Ovary (tissue), 9 donors: Measurements from ENCODE around the gene ZG16. TPM values are rescaled to one million over a fixed set of nuclear protein-coding genes. Genes with fewer than 3 reads are reported as not detected.

Experiments
- DNase-seq, 5 donors: peaks; one replicate each; pipeline ENCODE4 v3.0.0-alpha.2; 2019 to 2020
- H3K27ac ChIP-seq, 2 donors: fragments of 200-600 bp; one replicate each; pipeline versions ENCODE4 v1.5.1 to v1.8.0; 2019 to 2022
- H3K27me3 ChIP-seq: fragments of 200-600 bp; one replicate; pipeline ENCODE4 v1.8.0; 2022
- H3K36me3 ChIP-seq: fragments of 200-600 bp; sonication (generic); one replicate; pipeline ENCODE4 v1.5.1; 2019
- H3K4me1 ChIP-seq: one replicate; pipeline ENCODE4 v1.8.1; 2013; ENCODE audit warnings: mild to moderate bottlenecking, moderate library complexity; ENCODE audit not compliant: insufficient read depth
- H3K4me3 ChIP-seq: fragments of 200-600 bp; sonication (generic); one replicate; pipeline ENCODE4 v1.5.1; 2017
- H3K9me3 ChIP-seq, 2 donors: fragments of 200-600 bp in 1 of 2; sonication (generic) in 1 of 2; one replicate each; pipeline versions ENCODE4 v1.5.1 to v1.8.1; 2013 to 2019; ENCODE audit warnings: mild to moderate bottlenecking in 1 of 2, moderate library complexity in 1 of 2
- EP300 ChIP-seq: sonication (generic); formaldehyde crosslinking; IDR thresholded peaks from one replicate; pipeline ENCODE4 v1.6.1; 2017; ENCODE audit warnings: antibody characterized with exemption
- POLR2A ChIP-seq: fragments of 450-650 bp; IDR thresholded peaks from one replicate; pipeline ENCODE4 v1.6.1; 2017; ENCODE audit warnings: antibody characterized with exemption, mild to moderate bottlenecking, moderate library complexity
- WGBS, 3 donors: extraction: QIAGEN DNeasy Blood & Tissue Kit in 1 of 3; methylation state at CpG; one replicate each; pipeline versions ENCODE4 v1.1.5 to v1.1.7; 2013 to 2017; 5-methylcytosine and 5-hydroxymethylcytosine counted together
- intact Hi-C, 4 donors: fragments of 100-400 bp; cut with DNase I; formaldehyde crosslinking; loops; one replicate each; pipeline versions ENCODE4 v1.11.0 to v1.15.1; 2022 to 2023
- polyA plus RNA-seq, 2 donors: library from polyadenylated mRNA; stranded (reverse); fragments of 200-250 nt in 1 of 2; fragments of 350-450 nt in 1 of 2; fragmentation: Illumina TruSeq in 1 of 2; extraction: RNeasy Lipid Tissue Mini Kit (QIAGEN cat#74804) in 1 of 2; gene quantifications; one replicate each; pipeline ENCODE4 v1.2.3, GENCODE V29; 2013 to 2014
- total RNA-seq, 7 donors: library from RNA; depleted of rRNA in 2 of 7; stranded (reverse); fragments of >200 nt in 2 of 7; fragmentation: NEBNext Ultra II Directional in 3 of 7; extraction: Animal tissue kit (Norgen Biotek cat#: 25700) in 3 of 7; gene quantifications; one replicate each; pipeline versions ENCODE4 v1.1.0 to v1.2.4, GENCODE V29; 2016 to 2023
- TF ChIP-seq, protein P1 (sequence below), 3 donors: fragments of 450-650 bp in 2 of 3; fragments of 200-600 bp in 1 of 3; IDR thresholded peaks; one replicate each; pipeline versions ENCODE4 v1.5.1 to v1.8.0; 2016 to 2022; ENCODE audit warnings: antibody characterized with exemption in 3 of 3, mild to moderate bottlenecking in 1 of 3
- donor health status: DM: no; HTN: no; CAD: no; lungs with moderate emphysema.
- donor health status: DM: no; HTN: no; CAD: no.
- donor health status: Bipolar disorder and iron deficiency.
- donor health status: DM: yes; HTN: yes; CAD: no.
- donor health status: DM: no; HTN: no; CAD: no.
- donor health status: DM: yes; HTN: yes; CAD: no.

ZG16 gene
- total and polyA plus RNA-seq, 9 donors = 0.07 to 0.48 (median 0.15) TPM; not detected in 6

DNA sequence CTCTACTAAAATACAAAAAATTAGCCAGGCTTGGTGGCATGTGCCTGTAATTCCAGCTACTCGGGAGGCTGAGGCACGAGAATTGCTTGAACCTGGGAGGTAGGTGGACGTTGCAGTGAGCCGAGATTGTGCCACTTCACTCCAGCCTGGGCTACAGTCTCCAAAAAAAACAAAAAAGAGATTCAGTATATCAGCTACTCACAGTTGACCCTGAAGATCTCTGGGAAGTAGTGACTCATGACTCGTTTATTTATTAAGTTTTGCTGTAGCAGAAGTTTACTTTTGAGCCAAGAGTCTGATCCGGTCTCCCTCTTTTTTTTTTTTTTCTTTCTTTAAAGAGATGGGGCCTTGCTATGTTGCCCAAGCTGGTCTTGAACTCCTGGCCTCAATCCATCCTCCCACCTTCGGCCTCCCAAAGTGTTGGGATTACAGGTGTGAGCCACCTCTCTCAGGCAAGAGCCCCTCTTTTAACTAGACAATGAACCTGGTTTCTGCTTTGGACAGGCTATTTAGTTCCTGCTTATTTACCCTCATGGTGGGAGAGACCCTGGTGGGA lies 46.6 kb downstream of the ZG16 start:
- peak overlapping the region; percentile 82 to 94 for H3K27ac ChIP-seq
- H3K36me3 ChIP-seq = no peaks in the 10 kb centered on the region
- WGBS, 3 donors = 5 to 7% (median 7%) methylated on average over 7 of the region's 7 CpGs
- DNase-seq = peak in 2 of 5 donors; percentile 41 to 51
- TF ChIP-seq POLR2A (no peak), EP300 (no peak)
- TF ChIP-seq, protein P1, sequence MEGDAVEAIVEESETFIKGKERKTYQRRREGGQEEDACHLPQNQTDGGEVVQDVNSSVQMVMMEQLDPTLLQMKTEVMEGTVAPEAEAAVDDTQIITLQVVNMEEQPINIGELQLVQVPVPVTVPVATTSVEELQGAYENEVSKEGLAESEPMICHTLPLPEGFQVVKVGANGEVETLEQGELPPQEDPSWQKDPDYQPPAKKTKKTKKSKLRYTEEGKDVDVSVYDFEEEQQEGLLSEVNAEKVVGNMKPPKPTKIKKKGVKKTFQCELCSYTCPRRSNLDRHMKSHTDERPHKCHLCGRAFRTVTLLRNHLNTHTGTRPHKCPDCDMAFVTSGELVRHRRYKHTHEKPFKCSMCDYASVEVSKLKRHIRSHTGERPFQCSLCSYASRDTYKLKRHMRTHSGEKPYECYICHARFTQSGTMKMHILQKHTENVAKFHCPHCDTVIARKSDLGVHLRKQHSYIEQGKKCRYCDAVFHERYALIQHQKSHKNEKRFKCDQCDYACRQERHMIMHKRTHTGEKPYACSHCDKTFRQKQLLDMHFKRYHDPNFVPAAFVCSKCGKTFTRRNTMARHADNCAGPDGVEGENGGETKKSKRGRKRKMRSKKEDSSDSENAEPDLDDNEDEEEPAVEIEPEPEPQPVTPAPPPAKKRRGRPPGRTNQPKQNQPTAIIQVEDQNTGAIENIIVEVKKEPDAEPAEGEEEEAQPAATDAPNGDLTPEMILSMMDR (IDR thresholded peaks at IDR 0.05) = no peak
- peaks cover 30% of the 10 kb centered on the region for H3K4me1 ChIP-seq
- no peak overlapping the region for H3K4me3 ChIP-seq
- no peaks in the 10 kb centered on the region for H3K27me3 ChIP-seq
- intact Hi-C loops = no loop called here
- H3K9me3 ChIP-seq = no peaks in the 10 kb centered on the region

DNA sequence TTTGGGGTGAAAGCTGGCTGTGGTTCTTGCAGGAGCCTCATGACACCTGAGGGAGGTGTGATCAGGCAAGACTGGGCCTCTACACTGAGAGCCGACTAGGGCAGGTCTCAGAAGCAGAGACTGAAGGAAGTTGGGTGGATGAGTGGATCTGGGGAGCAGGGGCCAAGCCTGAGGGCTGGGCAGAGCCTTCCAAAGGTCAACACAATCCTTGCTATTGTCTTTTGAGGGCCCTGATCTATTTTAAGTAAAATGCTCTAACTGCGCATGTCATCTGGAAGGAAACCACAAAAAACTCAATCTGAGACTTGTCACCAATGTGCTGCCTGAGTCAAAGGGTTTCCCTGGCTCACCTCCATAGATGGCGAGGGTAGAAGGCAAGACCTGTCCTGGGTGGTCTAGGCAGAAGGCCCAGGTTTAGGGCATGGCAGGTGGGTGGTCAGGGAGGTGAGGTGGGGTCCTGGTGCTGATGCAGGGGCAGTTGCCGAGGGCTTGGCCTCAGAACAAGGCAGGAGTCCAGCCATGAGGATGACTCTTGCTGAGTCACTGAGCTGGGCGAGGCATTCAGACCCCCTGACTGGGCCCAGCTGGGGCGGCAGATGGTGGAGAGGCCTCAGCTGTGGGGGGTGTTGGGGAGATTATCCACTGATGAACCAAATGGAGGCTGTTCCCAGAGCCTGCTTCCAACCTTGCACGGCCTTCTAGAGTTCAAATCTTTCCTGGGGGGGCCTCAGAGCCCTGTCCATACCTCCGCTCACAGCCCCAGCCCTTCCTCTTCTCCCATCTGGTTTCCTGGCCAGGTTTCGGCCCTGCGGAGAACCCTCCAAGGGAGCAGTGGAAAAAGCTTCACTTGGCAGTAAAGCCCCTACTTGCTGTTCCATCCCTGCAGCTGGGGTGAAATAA lies 47.3 kb downstream of the ZG16 start:
- WGBS, 3 donors = 15 to 24% (median 24%) methylated on average over 10 of the region's 10 CpGs
- TF ChIP-seq EP300 = no peak
- peak; percentile 13 for TF ChIP-seq POLR2A
- DNase-seq = peak; percentile 79 to 86 (median 81)

DNA sequence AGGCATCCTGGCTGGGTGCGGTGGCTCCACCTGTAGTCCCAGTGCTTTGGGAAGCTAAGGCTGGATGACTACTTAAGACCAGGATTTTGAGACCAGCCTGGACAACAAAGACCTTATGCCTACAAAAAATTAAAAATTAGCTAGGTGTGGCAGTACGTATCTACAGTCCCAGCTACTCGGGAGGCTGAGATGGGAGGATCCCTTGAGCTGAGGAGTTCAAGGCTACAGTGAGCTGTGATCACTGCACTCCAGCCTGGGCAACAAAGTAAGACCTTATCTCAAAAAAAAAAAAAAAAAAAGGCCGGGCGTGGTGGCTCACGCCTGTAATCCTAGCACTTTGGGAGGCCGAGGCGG lies 48.3 kb downstream of the ZG16 start:
- no peaks in the 10 kb centered on the region for H3K36me3 ChIP-seq
- H3K27me3 ChIP-seq = no peaks in the 10 kb centered on the region
- peaks cover 29% of the 10 kb centered on the region for H3K4me1 ChIP-seq
- no peak for DNase-seq
- peak overlapping the region; percentile 82 to 94 for H3K27ac ChIP-seq
- H3K4me3 ChIP-seq = no peak overlapping the region
- 24 to 36% (median 29%) methylated on average over 8 of the region's 8 CpGs for WGBS, 3 donors
- TF ChIP-seq, protein P1 (IDR thresholded peaks at IDR 0.05) = no peak
- TF ChIP-seq POLR2A (no peak), EP300 (no peak)
- no peaks in the 10 kb centered on the region for H3K9me3 ChIP-seq
- intact Hi-C loops = no loop called here

More for the DNA sequence above, 47.3 kb downstream of the ZG16 start:
- Histone ChIP-seq H3K27me3 (no peaks in the 10 kb centered on the region), H3K9me3 (no peaks in the 10 kb centered on the region), H3K4me1 (peaks cover 29% of the 10 kb centered on the region), H3K36me3 (no peaks in the 10 kb centered on the region), H3K27ac (peak overlapping the region; percentile 82 to 94), H3K4me3 (no peak overlapping the region)
- intact Hi-C loops = no loop called here

DNA sequence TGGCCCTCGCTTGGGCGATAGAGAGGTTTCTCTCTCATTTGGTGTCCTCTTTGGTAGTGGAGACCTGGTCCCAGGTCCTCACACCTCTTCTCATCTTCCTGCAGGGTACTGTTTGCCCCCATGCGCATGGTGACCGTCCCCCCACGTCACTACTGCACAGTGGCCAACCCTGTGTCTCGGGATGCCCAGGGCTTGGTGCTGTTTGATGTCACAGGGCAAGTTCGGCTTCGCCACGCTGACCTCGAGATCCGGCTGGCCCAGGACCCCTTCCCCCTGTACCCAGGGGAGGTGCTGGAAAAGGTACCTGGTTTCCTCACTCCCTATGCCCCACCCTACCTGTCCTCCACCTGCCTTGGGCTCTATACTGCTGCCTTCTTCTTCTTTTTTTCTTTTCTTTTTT lies 52.7 kb downstream of the ZG16 start:
- Histone ChIP-seq H3K27me3 (no peaks in the 10 kb centered on the region), H3K27ac (no peak overlapping the region), H3K4me1 (peaks cover 10% of the 10 kb centered on the region), H3K36me3 (no peaks in the 10 kb centered on the region), H3K4me3 (no peak overlapping the region), H3K9me3 (no peaks in the 10 kb centered on the region)
- intact Hi-C loops = no loop called here
- 93 to 96% (median 94%) methylated on average over 11 of the region's 11 CpGs for WGBS, 3 donors
- no peak for DNase-seq
- TF ChIP-seq, protein P1 (IDR thresholded peaks at IDR 0.05) = no peak
- no peak for TF ChIP-seq EP300
- no peak for TF ChIP-seq POLR2A

DNA sequence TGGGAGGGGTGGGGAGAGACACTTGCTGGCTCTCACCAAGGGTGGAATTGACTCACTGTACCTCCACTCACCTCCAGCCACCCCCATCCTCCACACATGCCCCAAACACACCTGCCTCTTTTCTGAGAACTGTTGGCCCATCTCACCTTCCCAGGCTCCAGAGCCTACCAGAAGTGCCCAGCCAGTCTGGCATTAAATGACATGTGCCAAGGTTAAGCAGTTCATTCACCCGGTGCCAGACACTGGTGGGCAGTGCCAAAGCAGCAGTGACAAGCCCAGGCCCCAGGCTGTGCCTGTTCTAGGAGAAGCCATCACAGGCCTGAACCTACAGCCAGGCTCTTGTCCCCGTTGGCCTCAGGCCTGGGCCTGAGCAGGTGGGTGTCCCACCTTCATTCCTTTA lies 53.4 kb downstream of the ZG16 start:
- 74 to 90% (median 76%) methylated on average over 2 of the region's 2 CpGs for WGBS, 3 donors
- Histone ChIP-seq H3K4me1 (peaks cover 5% of the 10 kb centered on the region), H3K27me3 (no peaks in the 10 kb centered on the region), H3K4me3 (no peak overlapping the region), H3K9me3 (no peaks in the 10 kb centered on the region), H3K36me3 (no peaks in the 10 kb centered on the region), H3K27ac (peak overlapping the region in 1 of 2 donors; percentile 28)
- DNase-seq = no peak
- TF ChIP-seq, protein P1 (IDR thresholded peaks at IDR 0.05) = no peak
- TF ChIP-seq POLR2A (no peak), EP300 (no peak)
- intact Hi-C loops = no loop called here
